Stimulated activated CD4-positive, alpha-beta T cell treated with anti-CD3 and anti-CD28 coated beads, Interleukin-1b, Interleukin-23, amount 100 ng/mL, for 4 hours (primary cell): Measurements from ENCODE around the gene LSS.

Experiments used
- DNase-seq, 2 donors: peaks; one replicate each; pipeline ENCODE4 v3.0.0-alpha.2; 2020; ENCODE audit warnings: low read depth in 2 of 2

Gene LSS

GRCh38 chr21:46168659-46169386 is 59.8 kb downstream of the LSS start:
- no peak for DNase-seq

GRCh38 chr21:46168238-46168637 is 60.3 kb downstream of the LSS start:
- no peak for DNase-seq

- no peak for DNase-seq
These were observed 63.5 kb downstream of the LSS start for GRCh38 chr21:46165098-46165497.

- DNase-seq, result no peak
These were observed 65.2 kb downstream of the LSS start for GRCh38 chr21:46163380-46163779.

- DNase-seq, result no peak
These were observed 66.7 kb downstream of the LSS start for GRCh38 chr21:46161633-46162592.

GRCh38 chr21:46160907-46161632 is 67.5 kb downstream of the LSS start:
- no peak for DNase-seq

GRCh38 chr21:46160657-46160906 is 68.0 kb downstream of the LSS start:
- DNase-seq, result no peak

GRCh38 chr21:46159841-46160656 is 68.5 kb downstream of the LSS start:
- no peak for DNase-seq

- no peak for DNase-seq
These were observed 69.2 kb downstream of the LSS start for GRCh38 chr21:46159390-46159789.

- no peak for DNase-seq
These were observed 69.8 kb downstream of the LSS start for GRCh38 chr21:46158666-46159300.

GRCh38 chr21:46157987-46158451 is 70.6 kb downstream of the LSS start:
- no peak for DNase-seq

- no peak for DNase-seq
These were observed 71.1 kb downstream of the LSS start for GRCh38 chr21:46157396-46157986.

GRCh38 chr21:46156678-46157077 is 71.9 kb downstream of the LSS start:
- no peak for DNase-seq

- no peak for DNase-seq
These were observed 72.3 kb downstream of the LSS start for GRCh38 chr21:46156378-46156645.

- no peak for DNase-seq
These were observed 72.8 kb downstream of the LSS start, which contains the start of gene FTCD for GRCh38 chr21:46155514-46156377. TSS of gene FTCD (minus strand) at chr21:46155579. CDS start at chr21:46155523, 56 bp downstream.

GRCh38 chr21:46154955-46155513 is 73.5 kb downstream of the LSS start:
- DNase-seq, result no peak

GRCh38 chr21:46154155-46154954 is 74.2 kb downstream of the LSS start:
- no peak for DNase-seq
